ENCODE results near the gene APLF. TPM values are rescaled to one million over a fixed set of nuclear protein-coding genes. Genes with fewer than 3 reads are reported as not detected.

Gene APLF
- total RNA-seq, 1 experiment from 2014 or later: 4.5 TPM

- no peak for TF ChIP-seq CTCF (IDR thresholded peaks at IDR 0.05; ENCODE audit: unreplicated experiment)
Observed at GRCh38 chr2:68426446-68426845, 40.9 kb upstream of the APLF start.

GRCh38 chr2:68426848-68427579 lies 40.4 kb upstream of the APLF start:
- no peak for DNase-seq
- intact Hi-C loops (cut with micrococcal nuclease; ENCODE audit: unreplicated experiment): no loop called here
- Mint-ChIP-seq H3K27ac (ENCODE audit: unreplicated experiment) (no peak overlapping the region), H3K9me3 (ENCODE audit: low read depth, unreplicated experiment) (no peaks in the 10 kb centered on the region), H3K4me1 (ENCODE audit: low read depth, unreplicated experiment) (no peaks in the 10 kb centered on the region), H3K27me3 (ENCODE audit: unreplicated experiment) (peaks cover 13% of the 10 kb centered on the region), H3K4me3 (ENCODE audit: low read depth, unreplicated experiment) (no peak overlapping the region), H3K36me3 (ENCODE audit: insufficient read depth, unreplicated experiment) (no peaks in the 10 kb centered on the region)
- CTCF ChIA-PET: no interaction called here
- no peak for TF ChIP-seq CTCF (IDR thresholded peaks at IDR 0.05; ENCODE audit: unreplicated experiment)
- no TSS peak for BruUV-seq (replicated peaks)

More at GRCh38 chr2:68426446-68426845, 40.9 kb upstream of the APLF start:
- DNase-seq: no peak
- Mint-ChIP-seq H3K27me3 (ENCODE audit: unreplicated experiment) (peaks cover 18% of the 10 kb centered on the region), H3K4me3 (ENCODE audit: low read depth, unreplicated experiment) (no peak overlapping the region), H3K9me3 (ENCODE audit: low read depth, unreplicated experiment) (no peaks in the 10 kb centered on the region), H3K36me3 (ENCODE audit: insufficient read depth, unreplicated experiment) (no peaks in the 10 kb centered on the region), H3K27ac (ENCODE audit: unreplicated experiment) (no peak overlapping the region), H3K4me1 (ENCODE audit: low read depth, unreplicated experiment) (no peaks in the 10 kb centered on the region)
- intact Hi-C loops (cut with micrococcal nuclease; ENCODE audit: unreplicated experiment): no loop called here
- CTCF ChIA-PET: no interaction called here
- BruUV-seq (replicated peaks): no TSS peak

GRCh38 chr2:68428126-68428525 lies 39.3 kb upstream of the APLF start:
- Mint-ChIP-seq H3K4me3 (ENCODE audit: low read depth, unreplicated experiment) (no peak overlapping the region), H3K36me3 (ENCODE audit: insufficient read depth, unreplicated experiment) (no peaks in the 10 kb centered on the region), H3K9me3 (ENCODE audit: low read depth, unreplicated experiment) (no peaks in the 10 kb centered on the region), H3K27me3 (ENCODE audit: unreplicated experiment) (peaks cover 21% of the 10 kb centered on the region), H3K4me1 (ENCODE audit: low read depth, unreplicated experiment) (no peaks in the 10 kb centered on the region), H3K27ac (ENCODE audit: unreplicated experiment) (no peak overlapping the region)
- TF ChIP-seq CTCF (IDR thresholded peaks at IDR 0.05; ENCODE audit: unreplicated experiment): no peak
- no peak for DNase-seq
- no TSS peak for BruUV-seq (replicated peaks)
- CTCF ChIA-PET: no interaction called here
- intact Hi-C loops (cut with micrococcal nuclease; ENCODE audit: unreplicated experiment): no loop called here

GRCh38 chr2:68428746-68429145 lies 38.6 kb upstream of the APLF start:
- CTCF ChIA-PET: no interaction called here
- no TSS peak for BruUV-seq (replicated peaks)
- DNase-seq: no peak
- Mint-ChIP-seq H3K36me3 (ENCODE audit: insufficient read depth, unreplicated experiment) (no peaks in the 10 kb centered on the region), H3K9me3 (ENCODE audit: low read depth, unreplicated experiment) (no peaks in the 10 kb centered on the region), H3K27me3 (ENCODE audit: unreplicated experiment) (peaks cover 21% of the 10 kb centered on the region), H3K4me1 (ENCODE audit: low read depth, unreplicated experiment) (no peaks in the 10 kb centered on the region), H3K27ac (ENCODE audit: unreplicated experiment) (no peak overlapping the region), H3K4me3 (ENCODE audit: low read depth, unreplicated experiment) (no peak overlapping the region)
- intact Hi-C loops (cut with micrococcal nuclease; ENCODE audit: unreplicated experiment): no loop called here
- TF ChIP-seq CTCF (IDR thresholded peaks at IDR 0.05; ENCODE audit: unreplicated experiment): no peak
